Activated CD8-positive, alpha-beta memory T cell treated with anti-CD3 and anti-CD28 coated beads for 36 hours (primary cell): ENCODE data around the gene USP4. TPM values are rescaled to one million over a fixed set of nuclear protein-coding genes. Genes with fewer than 3 reads are reported as not detected.

Source experiments
- CTCF ChIA-PET: fragments of 350-600 bp; sonication (Branson Sonifier 250); formaldehyde crosslinking; loops from one replicate; lab custom pipeline; 2021; ENCODE audit warnings: antibody characterized with exemption; lab: Charles Lee
- POLR2A ChIA-PET: fragments of 350-600 bp; sonication (Branson Sonifier 250); formaldehyde crosslinking; loops from one replicate; lab custom pipeline; 2021; ENCODE audit warnings: antibody characterized with exemption; lab: Charles Lee
- total RNA-seq, 2 experiments: library from RNA; stranded (reverse); gene quantifications; one replicate each; pipeline ENCODE4 v1.2.3, GENCODE V29; 2021

The USP4 gene
- total RNA-seq, 2 experiments from 2014 or later = 69.7 to 71.5 TPM

DNA sequence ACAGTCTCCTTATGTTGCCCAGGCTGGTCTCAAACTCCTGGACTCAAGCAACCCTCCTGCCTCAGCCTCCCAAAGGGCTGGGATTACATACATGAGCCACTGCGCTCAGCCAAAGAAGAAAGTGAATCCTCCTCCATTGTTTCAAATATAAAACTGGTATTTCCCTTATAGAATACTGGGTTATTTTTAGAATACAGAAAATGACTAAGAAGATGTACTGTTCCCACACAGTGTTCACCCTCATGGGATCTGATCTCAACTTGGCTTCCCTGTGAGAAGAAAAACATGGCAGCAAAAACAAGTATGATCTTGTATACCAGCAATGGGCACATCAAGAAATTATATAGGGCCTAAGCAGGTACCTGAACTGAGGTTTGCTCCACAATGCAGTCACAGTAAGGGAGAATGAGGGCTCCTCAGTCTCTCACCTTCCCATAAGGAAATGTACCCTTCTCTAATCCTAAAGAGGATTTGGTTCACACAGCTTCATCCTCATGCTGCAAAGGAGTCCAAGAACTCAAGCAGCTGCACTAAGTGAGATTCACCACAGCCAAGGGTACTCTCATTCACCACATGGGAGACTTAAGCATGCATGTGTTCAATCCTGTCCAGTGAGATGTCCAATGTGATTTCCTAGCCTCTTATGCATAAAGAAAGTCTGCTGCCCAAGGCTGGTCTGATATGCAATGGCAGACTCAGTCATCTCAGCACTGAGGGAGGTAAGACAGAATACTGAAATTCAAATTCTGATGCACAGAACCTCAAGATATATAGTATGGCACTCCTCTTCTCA is 25.8 kb downstream of the USP4 start:
- ChIA-PET CTCF (interaction anchor here (0.8 to 1.0 kb wide), 2 partner anchors 25 to 135 kb away, joined by 3 read pairs; no protein-coding TSS in a partner anchor), POLR2A (no interaction called here)

- POLR2A ChIA-PET = no interaction called here
- CTCF ChIA-PET = interaction anchor here (1.6 kb wide), 1 partner anchor 133 kb away, joined by 4 read pairs; no protein-coding TSS in a partner anchor
Measured at GRCh38 chr3:49311283-49311682, 28.6 kb downstream of the USP4 start.

DNA sequence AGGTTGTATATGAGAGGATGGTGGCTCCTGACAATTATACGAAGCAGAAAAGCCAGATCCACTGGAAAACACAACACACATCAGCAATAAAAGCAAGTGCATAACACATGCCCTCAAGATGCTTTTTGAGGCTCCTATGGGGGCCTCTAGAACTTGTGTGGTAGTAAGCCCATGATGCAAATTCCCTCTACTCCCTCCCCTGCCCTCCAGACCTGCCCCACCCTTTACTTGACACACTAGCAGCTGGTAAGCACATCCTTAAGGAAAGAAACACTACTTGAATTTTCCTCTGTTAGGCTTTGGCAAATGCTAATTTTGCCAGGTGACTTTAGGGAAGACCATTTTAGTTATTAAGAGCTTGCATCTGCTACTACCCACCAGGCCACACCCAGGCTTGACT is 29.2 kb downstream of the USP4 start:
- ChIA-PET CTCF (interaction anchor here (1.6 kb wide), 1 partner anchor 134 kb away, joined by 4 read pairs; no protein-coding TSS in a partner anchor), POLR2A (no interaction called here)

DNA sequence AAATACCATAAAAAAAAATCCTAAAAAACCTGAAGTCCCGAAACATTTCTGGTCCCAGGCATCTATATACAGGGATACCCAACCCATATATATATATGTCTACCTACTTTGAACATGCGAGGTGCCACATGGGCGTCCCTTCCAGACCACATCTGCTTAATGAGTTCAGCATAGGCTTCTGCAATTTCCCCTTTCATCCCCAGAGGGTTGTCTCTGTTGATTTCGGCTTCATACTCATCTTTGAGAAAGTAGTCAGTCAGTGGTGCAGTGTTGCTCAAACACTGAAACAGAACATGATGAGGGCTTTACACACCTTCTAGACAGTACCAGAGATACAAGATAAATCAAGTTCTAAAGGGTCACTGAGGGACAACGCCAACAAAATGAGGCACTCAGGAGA is 34.2 kb downstream of the USP4 start:
- ChIA-PET CTCF (no interaction called here), POLR2A (interaction anchor here (0.6 kb wide), 1 partner anchor 15 kb away, joined by 3 read pairs; no protein-coding TSS in a partner anchor)

GRCh38 chr3:49302613-49303012 is 37.2 kb downstream of the USP4 start:
- POLR2A ChIA-PET = interaction anchor here (0.6 kb wide), 1 partner anchor 252 kb away, joined by 3 read pairs; no protein-coding TSS in a partner anchor

GRCh38 chr3:49300595-49300994 is 39.3 kb downstream of the USP4 start:
- POLR2A ChIA-PET = no interaction called here

More at GRCh38 chr3:49302613-49303012, 37.2 kb downstream of the USP4 start:
- CTCF ChIA-PET = interaction anchor here (0.6 to 0.9 kb wide), 3 partner anchors 131 to 828 kb away, joined by 3 to 7 read pairs (median 3); partner anchors contain the start of gene KLHDC8B

DNA sequence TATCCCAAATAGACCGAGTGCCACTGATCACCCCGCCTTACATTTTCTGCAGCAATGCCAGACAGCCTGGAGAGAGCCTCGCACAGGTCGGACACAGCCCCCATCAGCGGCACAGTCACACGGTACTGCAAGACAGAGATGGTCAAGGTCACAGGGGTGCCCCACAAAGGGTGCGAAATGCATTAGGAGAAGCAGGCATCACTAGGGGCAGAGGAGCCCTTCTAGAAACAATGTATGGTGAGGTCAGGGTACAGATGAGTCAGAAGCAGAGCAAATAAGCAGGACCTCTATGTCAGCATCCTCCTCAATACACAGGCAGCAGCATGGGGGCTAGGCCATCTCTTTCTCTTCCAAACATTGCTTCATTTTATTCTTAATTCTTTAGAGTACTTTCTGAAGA is 41.3 kb downstream of the USP4 start:
- CTCF ChIA-PET = no interaction called here
- POLR2A ChIA-PET = no interaction called here

More at GRCh38 chr3:49300595-49300994, 39.3 kb downstream of the USP4 start:
- CTCF ChIA-PET = no interaction called here

GRCh38 chr3:49296781-49297411 is 43.0 kb downstream of the USP4 start:
- POLR2A ChIA-PET = interaction anchor here (0.6 kb wide), 1 partner anchor 13 kb away, joined by 17 read pairs; no protein-coding TSS in a partner anchor

GRCh38 chr3:49295489-49296058 is 44.3 kb downstream of the USP4 start:
- ChIA-PET CTCF (no interaction called here), POLR2A (no interaction called here)

More at GRCh38 chr3:49296781-49297411, 43.0 kb downstream of the USP4 start:
- CTCF ChIA-PET = no interaction called here

GRCh38 chr3:49294343-49294742 is 45.5 kb downstream of the USP4 start:
- CTCF ChIA-PET = no interaction called here
- POLR2A ChIA-PET = no interaction called here

- POLR2A ChIA-PET = interaction anchor here (0.5 kb wide), 1 partner anchor 33 kb away, joined by 5 read pairs; no protein-coding TSS in a partner anchor
- CTCF ChIA-PET = no interaction called here
Measured at GRCh38 chr3:49283997-49284396, 55.9 kb downstream of the USP4 start.

DNA sequence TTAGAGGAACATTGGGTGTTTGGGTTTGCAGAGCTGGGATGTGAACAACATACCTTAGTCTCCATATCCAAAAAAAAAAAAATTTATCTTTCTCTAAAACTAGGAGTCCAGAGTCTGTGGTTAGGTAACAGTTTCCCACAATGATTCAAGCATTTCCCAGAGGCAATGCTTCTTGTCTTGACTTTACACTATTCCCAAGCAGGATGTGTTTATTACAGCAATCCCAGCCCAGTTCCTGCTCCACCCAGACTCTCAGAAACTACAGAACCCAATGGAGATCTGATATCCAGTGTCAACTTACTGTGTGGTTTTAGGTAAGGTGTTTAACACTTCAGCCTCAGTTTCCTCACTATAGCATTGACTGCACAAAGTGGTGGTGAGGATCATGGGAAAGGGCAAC is 60.5 kb downstream of the USP4 start:
- CTCF ChIA-PET = interaction anchor here (0.6 kb wide), 1 partner anchor 125 kb away, joined by 3 read pairs; no protein-coding TSS in a partner anchor
- POLR2A ChIA-PET = interaction anchor here (0.6 kb wide), 1 partner anchor 77 kb away, joined by 6 read pairs; no protein-coding TSS in a partner anchor

- POLR2A ChIA-PET = interaction anchor here (0.6 kb wide), 2 partner anchors 182 kb away, joined by 3 to 4 read pairs; no protein-coding TSS in a partner anchor
- CTCF ChIA-PET = interaction anchor here (1.2 kb wide), 1 partner anchor 171 kb away, joined by 3 read pairs; no protein-coding TSS in a partner anchor
Measured at GRCh38 chr3:49278548-49278947, 61.3 kb downstream of the USP4 start.

DNA sequence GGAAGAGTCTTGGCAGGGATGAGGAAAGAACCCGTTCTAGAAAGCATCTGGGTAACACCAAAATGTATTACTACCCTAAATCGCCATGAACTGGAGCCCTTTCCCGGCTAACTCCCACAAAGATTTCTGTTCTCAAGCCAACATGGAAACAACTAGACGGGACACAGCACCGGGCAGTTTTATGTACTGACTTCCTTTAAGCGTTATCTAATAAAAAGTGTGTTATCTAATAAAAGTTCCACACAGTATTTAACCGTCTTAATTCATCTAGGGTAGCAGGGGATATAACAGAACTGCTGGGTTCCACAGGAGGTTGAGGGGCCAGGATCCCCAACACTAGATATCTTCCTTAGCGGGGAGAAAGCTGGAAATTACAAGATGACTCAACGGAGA is 62.5 kb downstream of the USP4 start:
- CTCF ChIA-PET = interaction anchor here (0.6 kb wide), 1 partner anchor 80 kb away, joined by 3 read pairs; no protein-coding TSS in a partner anchor
- POLR2A ChIA-PET = no interaction called here

- ChIA-PET POLR2A (no interaction called here), CTCF (no interaction called here)
Measured at GRCh38 chr3:49276475-49277382, 63.1 kb downstream of the USP4 start, which contains the start of gene C3orf62. C3orf62 (minus strand) TSS chr3:49277232; CDS start chr3:49276872, 360 bp downstream.

- POLR2A ChIA-PET = no interaction called here
- CTCF ChIA-PET = interaction anchor here (2.0 kb wide), 1 partner anchor 103 kb away, joined by 5 read pairs; the partner anchor contains the start of gene KLHDC8B
Measured at GRCh38 chr3:49273825-49274532, 65.9 kb downstream of the USP4 start.

- ChIA-PET CTCF (interaction anchor here (0.6 kb wide), 1 partner anchor 9 kb away, joined by 3 read pairs; no protein-coding TSS in a partner anchor), POLR2A (no interaction called here)
Measured at GRCh38 chr3:49271047-49271446, 68.8 kb downstream of the USP4 start.

GRCh38 chr3:49270156-49270500 is 69.7 kb downstream of the USP4 start:
- ChIA-PET CTCF (no interaction called here), POLR2A (no interaction called here)
